Measurements from ENCODE around the gene BLOC1S1. TPM values are rescaled to one million over a fixed set of nuclear protein-coding genes. Genes with fewer than 3 reads are reported as not detected.

Gene BLOC1S1
- total RNA-seq, 1 donor from 2014 or later, result 128 TPM

GRCh38 chr12:55705782-55706402, 10.0 kb upstream of the BLOC1S1 start:
- ATAC-seq, result no peak
- DNase-seq (ENCODE audit: missing footprints), result peak; percentile 70

DNA sequence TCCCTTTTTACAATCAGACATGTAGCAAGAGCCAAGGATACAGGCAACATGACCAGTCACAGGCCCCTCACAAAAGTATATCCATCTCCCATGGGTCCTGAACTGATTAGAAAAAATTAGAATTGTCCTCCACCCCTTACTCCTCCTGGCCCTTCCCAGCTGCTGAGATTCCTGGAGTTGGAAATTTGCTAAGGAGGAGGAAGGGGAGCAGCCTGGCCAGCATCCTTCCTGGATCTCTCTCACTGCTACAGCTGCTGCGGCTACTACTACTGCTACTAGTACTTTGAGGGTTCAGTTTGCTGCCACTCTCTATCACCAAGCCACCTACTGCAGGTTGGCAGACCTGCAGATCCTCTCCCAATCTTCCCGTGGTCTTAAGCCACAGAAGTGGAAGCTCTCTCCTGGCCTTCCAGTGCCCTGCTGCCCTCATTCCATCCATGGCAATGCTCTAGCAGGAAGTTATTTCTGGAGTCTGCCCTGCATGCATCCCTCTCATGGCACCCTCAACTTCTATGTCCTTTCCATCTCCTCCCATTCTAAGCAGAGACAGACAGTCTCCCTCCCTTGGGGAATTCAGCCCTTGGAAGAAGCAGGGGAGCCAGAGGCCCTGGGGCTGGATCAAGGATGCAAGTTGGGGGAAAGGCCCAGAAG, 9.2 kb upstream of the BLOC1S1 start:
- DNase-seq (ENCODE audit: missing footprints) (no peak), ATAC-seq (no peak)
- intact Hi-C loops (cut with DNase I), result loop anchor here (2.0 to 5.0 kb wide), 2 partner anchors 14 to 44 kb away; partner anchors contain the start of gene RDH5

More at GRCh38 chr12:55705782-55706402, 10.0 kb upstream of the BLOC1S1 start:
- intact Hi-C loops (cut with DNase I), result loop anchor here (2.0 to 5.0 kb wide), 2 partner anchors 15 to 44 kb away; partner anchors contain the start of gene RDH5

DNA sequence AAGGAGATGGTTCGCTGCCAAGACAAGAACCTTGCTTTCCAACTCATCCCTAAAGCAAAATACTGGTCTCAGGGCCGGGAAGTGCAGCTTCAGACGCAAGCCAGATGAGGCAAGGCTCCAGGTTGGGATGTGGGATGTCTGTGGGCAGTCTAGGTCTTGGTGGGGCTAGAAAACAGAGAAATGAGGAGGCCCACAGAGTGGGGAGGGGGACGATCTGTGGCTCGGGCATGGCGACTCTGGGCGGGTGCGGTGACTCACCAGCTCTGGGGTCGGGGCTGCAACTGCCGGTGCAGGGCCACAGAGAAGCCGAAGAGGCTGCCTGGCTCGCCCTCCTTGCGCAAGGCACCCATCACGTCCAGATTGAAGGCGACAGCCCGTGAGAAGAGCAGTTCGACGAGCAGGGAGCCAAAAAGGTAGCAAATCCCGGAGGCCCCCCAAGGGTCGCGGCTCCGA, 8.6 kb upstream of the BLOC1S1 start:
- peak; percentile 73 for DNase-seq (ENCODE audit: missing footprints)

GRCh38 chr12:55707841-55708694, 7.8 kb upstream of the BLOC1S1 start, which contains the start of gene ITGA7:
ITGA7 (minus strand) TSS chr12:55707904; CDS start chr12:55707682, 222 bp downstream.
- intact Hi-C loops (cut with DNase I), result loop anchor here (2.0 to 5.0 kb wide), 2 partner anchors 13 to 46 kb away; partner anchors contain the start of gene RDH5
- DNase-seq (ENCODE audit: missing footprints) (peak; percentile 87), ATAC-seq (peak; percentile 55)

More for the DNA sequence above, 8.6 kb upstream of the BLOC1S1 start:
- intact Hi-C loops (cut with DNase I), result loop anchor here (2.0 to 5.0 kb wide), 2 partner anchors 14 to 45 kb away; partner anchors contain the start of gene RDH5
- ATAC-seq, result no peak

GRCh38 chr12:55708695-55709233, 7.1 kb upstream of the BLOC1S1 start:
- ATAC-seq, result peak; percentile 47
- DNase-seq (ENCODE audit: missing footprints), result peak; percentile 64
- intact Hi-C loops (cut with DNase I), result loop anchor here (5.0 kb wide), 1 partner anchor 46 kb away; no protein-coding TSS in a partner anchor

DNA sequence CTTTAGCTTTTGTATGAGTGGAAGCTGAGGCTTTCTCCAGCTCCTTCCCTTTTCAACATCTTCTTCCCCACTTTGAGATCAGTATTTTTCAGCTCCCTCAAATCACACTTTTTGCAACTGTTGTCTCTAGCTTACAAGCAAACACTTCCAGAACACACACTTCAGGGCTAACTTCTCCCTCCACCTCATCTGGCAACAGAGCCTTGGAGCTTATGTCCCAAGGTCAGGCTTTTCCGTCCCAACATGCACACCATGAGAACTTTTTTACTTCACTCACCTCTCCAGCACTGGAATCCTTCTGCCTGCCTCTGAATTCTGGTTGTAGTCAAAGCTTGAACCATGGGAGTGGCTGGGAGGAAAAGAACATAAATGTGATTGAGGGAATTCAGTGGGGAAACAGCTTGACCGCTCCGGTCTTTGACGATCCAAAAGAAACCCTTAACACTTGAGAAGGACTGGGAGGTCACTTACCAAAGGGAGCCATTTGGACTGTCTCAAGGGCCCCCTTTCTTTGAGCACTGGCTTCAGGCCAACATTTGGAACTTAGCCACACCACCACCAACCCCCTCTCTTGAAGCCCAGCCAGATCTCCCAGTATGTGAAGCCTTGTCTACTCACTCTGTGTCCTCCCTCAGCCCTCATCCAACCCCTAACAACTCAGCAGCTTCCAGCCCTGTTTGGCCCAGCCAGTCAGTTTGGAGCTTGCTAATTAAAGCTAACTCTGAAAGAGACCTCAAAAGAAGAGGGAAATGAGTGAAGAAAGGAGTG, 3.9 kb upstream of the BLOC1S1 start:
- intact Hi-C loops (cut with DNase I), result no loop called here
- peak; percentile 61 for ATAC-seq
- DNase-seq (ENCODE audit: missing footprints), result no peak

DNA sequence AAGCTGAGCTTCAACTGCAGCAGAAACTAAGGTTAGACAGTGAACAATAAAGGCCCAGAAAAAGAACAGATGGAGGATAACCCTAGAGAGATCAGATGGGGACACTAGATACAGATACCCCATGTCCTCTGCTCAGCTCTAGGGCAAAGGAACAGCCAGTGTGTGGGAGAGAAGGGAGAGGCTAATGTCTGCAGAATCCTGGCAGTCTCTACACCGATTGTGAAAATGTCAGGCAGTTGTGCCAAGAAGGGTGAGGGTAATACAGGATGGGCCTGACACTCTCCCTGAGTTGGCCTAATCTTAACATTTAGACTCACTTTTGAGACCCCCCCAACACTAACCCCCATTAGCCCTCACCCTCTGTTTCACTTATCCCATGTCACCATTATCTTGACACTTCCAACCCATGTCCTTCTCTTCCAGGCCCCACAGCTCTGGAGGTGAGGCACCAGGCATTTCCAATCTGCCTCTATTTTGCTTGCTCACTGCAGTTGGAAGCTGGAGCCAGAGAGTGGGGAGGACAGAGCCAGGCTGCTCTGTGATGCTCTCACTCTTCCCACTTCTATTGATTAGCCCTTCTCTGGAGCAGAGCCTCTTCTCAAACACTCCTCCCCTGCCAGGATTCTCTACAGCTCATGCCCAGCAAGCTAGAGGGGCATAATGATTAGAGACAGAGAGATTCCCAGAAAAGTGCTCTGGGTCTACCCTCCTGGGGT, 3.0 kb upstream of the BLOC1S1 start:
- intact Hi-C loops (cut with DNase I), result no loop called here
- DNase-seq (ENCODE audit: missing footprints), result no peak
- peak; percentile 12 for ATAC-seq

DNA sequence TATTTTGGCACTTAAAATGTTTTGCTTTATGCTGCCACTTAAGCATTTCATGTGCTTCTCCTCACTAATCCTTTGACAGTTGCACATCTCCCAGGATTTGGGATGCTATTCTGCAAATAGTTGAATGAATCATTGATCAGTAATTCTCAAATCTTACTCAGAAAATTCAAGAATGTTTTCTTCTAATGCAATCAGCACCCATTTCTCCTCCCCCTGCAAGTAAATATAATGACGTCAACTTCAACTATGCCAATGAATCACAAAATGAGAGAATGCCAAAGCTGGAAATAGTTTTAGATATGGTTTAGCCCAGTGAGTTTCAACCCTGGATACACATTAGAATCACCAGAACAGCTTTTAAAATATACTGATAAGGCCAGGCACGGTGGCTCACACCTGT, 2.1 kb upstream of the BLOC1S1 start:
- no peak for DNase-seq (ENCODE audit: missing footprints)
- ATAC-seq, result no peak
- intact Hi-C loops (cut with DNase I), result no loop called here

- ATAC-seq, result no peak
- DNase-seq (ENCODE audit: missing footprints), result no peak
- intact Hi-C loops (cut with DNase I), result no loop called here
These were observed 579 bp upstream of the BLOC1S1 start for GRCh38 chr12:55715169-55715764.

- DNase-seq (ENCODE audit: missing footprints), result no peak
- no peak for ATAC-seq
- intact Hi-C loops (cut with DNase I), result no loop called here
These were observed 724 bp downstream of the BLOC1S1 start for GRCh38 chr12:55716582-55716957.

DNA sequence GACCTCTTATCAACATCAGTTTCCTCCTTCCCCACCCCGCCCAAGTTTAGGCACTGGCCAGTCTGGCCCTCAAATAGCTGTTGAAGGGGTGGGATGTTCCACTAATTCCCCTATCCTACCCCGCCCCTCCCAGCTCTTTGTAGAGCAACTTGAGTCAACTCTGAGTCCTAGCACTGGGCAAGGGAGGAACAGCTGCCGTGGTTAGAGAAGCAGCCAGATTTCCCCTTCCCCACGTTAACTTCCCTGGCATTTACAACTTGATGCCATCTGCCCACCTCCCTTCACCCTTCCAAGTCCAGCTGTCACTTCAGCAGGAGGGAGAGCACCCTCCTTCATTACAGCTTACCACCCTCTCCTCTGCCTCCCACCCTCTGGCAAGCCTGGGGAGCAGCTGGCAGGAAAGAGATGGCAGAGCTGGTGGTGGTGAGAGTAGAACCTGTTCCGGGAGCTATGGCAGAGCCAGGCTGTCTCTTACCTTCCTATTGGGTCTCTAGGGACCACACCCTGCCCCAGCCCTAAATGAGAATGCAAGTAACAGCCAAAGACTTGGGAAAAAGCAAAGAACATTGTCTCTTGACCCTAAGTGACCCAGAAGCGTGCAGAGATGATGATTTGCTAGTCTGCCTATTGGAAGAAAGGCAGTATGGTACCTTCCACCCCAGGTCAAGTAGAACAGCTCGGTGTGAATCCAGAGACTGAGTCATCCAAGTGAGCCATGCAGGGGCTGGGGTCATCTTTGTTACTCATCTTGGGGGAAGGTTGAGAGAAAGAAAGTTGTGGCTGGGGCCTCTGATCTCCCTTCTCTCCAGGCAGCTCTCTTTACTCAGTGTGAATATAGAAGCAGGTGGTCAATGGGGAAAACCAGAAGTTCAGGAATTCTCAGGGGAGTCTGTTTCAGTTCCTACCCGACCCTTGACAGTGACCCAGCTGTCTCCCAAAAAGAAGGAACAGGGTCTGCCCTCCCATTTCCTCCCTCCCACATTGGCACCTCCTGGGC, 1.5 kb downstream of the BLOC1S1 start:
- intact Hi-C loops (cut with DNase I), result no loop called here
- DNase-seq (ENCODE audit: missing footprints) (no peak), ATAC-seq (no peak)

DNA sequence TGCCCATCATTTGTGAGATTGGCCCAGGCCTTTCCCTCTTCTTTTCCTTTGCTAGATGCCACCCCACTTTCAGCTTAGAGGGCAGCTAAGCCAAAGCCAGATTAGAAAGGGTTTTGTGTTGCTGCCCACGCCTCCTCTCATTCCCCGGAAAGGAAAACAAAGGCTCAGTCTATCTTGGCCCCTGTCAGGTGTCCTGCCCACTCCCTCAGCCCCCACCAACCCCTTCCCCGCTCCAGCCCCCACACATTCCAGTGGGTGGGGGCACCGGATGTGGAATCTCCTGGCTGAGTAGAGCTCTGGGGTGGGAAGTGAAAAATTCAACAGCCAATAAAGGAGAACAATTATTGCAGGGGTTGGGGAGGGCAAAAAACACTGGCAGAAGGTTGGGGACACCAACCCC, 2.2 kb downstream of the BLOC1S1 start:
- intact Hi-C loops (cut with DNase I), result no loop called here
- DNase-seq (ENCODE audit: missing footprints), result no peak

DNA sequence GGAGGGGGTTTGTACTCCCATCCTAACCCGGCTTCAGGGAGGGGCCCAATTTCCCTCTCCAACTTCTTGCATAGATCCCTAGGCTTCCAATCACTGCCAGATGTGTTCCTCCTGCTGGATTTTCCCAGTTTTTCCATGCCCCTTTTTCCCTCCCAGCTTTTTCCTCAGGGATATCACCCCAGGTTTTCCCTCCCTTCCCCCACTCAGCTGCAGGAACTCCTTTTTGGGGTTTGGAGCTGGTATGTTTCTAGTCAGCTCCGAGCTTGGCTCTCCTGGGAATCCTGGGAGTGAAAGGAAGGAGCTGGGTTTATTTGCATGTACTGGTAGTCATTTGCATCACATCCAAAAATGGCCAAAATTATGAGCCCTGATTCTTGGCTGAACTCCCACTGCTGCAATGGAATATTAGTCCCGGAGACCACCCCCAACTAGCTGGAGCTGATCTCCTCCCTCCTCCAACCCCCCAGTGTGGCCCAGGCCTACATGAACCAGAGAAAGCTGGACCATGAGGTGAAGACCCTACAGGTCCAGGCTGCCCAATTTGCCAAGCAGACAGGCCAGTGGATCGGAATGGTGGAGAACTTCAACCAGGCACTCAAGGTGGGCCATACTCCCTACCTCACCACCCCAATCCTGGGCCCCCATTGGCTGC, 2.9 kb downstream of the BLOC1S1 start:
- intact Hi-C loops (cut with DNase I), result no loop called here
- DNase-seq (ENCODE audit: missing footprints), result no peak
- no peak for ATAC-seq

More for the DNA sequence above, 2.2 kb downstream of the BLOC1S1 start:
- ATAC-seq, result no peak

- DNase-seq (ENCODE audit: missing footprints) (no peak), ATAC-seq (no peak)
- intact Hi-C loops (cut with DNase I), result no loop called here
These were observed 3.5 kb downstream of the BLOC1S1 start for GRCh38 chr12:55719371-55719770.

GRCh38 chr12:55720071-55720564, 4.3 kb downstream of the BLOC1S1 start, which contains the start of gene RDH5:
RDH5 (plus strand) TSS chr12:55720393; CDS start chr12:55721185, 792 bp downstream.
- intact Hi-C loops (cut with DNase I), result loop anchor here (2.0 to 5.0 kb wide), 2 partner anchors 13 to 38 kb away; partner anchors contain the start of gene ITGA7
- DNase-seq (ENCODE audit: missing footprints) (no peak), ATAC-seq (peak; percentile 65)

All from Right ventricle myocardium inferior (tissue), 1 donor.